ENCODE data around the gene RNASEL.

GRCh38 chr1:182631954-182632353, 42.9 kb upstream of the RNASEL start:
- TF ChIP-seq ZNF704 (tag by site-specific recombination; IDR thresholded peaks at IDR 0.05) (no peak), ZNF544 (tag by site-specific recombination; IDR thresholded peaks at IDR 0.05) (no peak), ZFP41 (tag by site-specific recombination; IDR thresholded peaks at IDR 0.05; ENCODE audit: borderline replicate concordance) (no peak), SP2 (tag by site-specific recombination; IDR thresholded peaks at IDR 0.05) (no peak), ZNF580 (tag by site-specific recombination; IDR thresholded peaks at IDR 0.05) (no peak), ZFP37 (tag by site-specific recombination; IDR thresholded peaks at IDR 0.05) (no peak), KLF16 (tag by site-specific recombination; IDR thresholded peaks at IDR 0.05) (no peak), CTCF (tag by site-specific recombination; IDR thresholded peaks at IDR 0.05) (no peak), ZNF112 (tag by site-specific recombination; IDR thresholded peaks at IDR 0.05) (no peak), ZIC2 (tag by site-specific recombination; IDR thresholded peaks at IDR 0.05) (no peak)

All from HEK293 (cell line).